Measurements from ENCODE around the gene ZNF324B.

DNA sequence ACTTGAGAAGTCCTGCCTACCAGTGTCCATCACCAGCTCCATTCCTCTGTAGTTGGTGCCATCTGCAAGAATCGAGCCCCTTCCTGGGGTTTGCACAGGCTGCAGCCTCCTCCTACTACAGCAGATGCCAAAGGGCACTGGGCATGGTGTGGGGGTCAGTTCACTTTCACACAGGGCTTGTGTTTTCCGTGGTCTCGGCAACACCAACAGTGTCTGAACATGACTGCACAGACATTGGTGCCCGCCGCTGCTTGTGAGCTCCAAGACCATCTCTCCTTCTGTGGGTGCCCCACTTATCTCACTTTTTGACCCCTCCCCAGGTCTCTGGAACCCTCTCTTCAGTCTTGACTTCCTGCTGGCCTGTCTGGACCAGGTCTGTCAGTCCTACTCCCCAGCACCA lies 40.0 kb downstream of the ZNF324B start:
- TF ChIP-seq, protein P1, sequence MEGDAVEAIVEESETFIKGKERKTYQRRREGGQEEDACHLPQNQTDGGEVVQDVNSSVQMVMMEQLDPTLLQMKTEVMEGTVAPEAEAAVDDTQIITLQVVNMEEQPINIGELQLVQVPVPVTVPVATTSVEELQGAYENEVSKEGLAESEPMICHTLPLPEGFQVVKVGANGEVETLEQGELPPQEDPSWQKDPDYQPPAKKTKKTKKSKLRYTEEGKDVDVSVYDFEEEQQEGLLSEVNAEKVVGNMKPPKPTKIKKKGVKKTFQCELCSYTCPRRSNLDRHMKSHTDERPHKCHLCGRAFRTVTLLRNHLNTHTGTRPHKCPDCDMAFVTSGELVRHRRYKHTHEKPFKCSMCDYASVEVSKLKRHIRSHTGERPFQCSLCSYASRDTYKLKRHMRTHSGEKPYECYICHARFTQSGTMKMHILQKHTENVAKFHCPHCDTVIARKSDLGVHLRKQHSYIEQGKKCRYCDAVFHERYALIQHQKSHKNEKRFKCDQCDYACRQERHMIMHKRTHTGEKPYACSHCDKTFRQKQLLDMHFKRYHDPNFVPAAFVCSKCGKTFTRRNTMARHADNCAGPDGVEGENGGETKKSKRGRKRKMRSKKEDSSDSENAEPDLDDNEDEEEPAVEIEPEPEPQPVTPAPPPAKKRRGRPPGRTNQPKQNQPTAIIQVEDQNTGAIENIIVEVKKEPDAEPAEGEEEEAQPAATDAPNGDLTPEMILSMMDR (IDR thresholded peaks at IDR 0.05; ENCODE audit: low read depth, low read length, missing input control), result no peak
- TF ChIP-seq JUND (IDR thresholded peaks at IDR 0.05) (no peak), GABPA (IDR thresholded peaks at IDR 0.05 in 1 of 2, conservative IDR thresholded peaks at IDR 0.05 in 1 of 2) (no peak)

Measured in liver (tissue), 3 donors.